NCI-H146 treated with DMSO at 0.1 percent for 48 hours (cell line): ENCODE measurements around the gene OSCAR.

Experiments used
- DNase-seq: peaks from one replicate; lab custom pipeline; 2025; ENCODE audit not compliant: unreplicated experiment; lab: John Stamatoyannopoulos, UW

The OSCAR gene

DNA sequence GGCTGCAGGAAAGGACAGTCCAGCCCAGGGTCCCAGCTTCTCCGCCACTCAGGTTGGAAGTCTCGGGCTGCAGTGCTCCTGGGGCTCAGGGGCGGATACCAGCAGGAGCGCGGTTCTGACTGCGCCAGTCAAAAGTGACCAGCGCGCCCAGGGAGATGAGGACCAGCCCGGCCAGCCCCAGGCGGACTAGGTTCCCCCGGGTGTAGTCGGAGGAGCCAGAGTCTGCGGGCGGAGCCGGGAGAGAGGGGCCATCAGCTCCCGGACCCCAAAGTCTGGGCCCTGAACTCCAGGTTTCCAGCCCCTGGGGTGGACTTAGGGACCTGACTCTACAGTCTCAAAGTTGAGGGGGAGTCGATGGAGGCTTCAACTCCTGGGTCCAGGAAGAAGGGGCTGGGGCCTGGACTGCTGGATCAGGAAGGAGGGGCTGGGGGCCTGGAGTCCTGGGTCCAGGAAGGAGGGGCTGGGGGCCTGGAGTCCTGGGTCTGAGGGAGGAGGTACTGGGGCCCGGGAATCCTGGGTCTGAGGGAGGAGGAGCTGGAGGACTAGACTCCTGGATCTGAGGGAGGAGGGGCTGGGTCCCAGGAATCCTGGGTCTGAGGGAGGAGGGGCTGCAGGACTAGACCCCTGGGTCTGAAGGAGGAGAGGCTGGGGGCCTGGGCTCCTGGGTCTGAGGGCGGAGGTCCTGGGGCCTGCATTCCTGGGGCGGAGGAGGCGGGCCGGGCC is 5.3 kb downstream of the OSCAR start:
- DNase-seq, result no peak

GRCh38 chr19:54094426-54095000 is 6.1 kb downstream of the OSCAR start:
- DNase-seq, result no peak

GRCh38 chr19:54084410-54084809 is 16.2 kb downstream of the OSCAR start:
- no peak for DNase-seq

DNA sequence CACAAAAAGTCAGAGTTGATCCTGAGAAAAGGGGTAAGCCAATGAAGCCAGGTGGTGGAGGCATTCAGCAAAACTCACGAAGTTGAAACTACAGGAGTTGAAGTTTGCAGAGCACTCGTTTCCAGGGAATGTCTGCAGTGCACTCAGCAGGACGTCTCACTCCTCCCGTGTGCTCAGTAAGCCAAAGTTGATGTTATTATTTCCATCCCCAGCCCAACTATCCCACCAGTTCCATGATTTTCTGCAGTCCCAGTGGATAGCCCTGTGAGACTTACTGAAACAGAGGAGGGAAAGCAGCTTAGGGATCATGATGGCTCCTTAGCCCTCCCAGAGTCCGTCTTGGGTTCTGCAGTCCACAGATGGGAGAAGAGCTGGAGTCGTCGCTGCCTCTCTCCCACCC is 19.6 kb downstream of the OSCAR start, which contains the start of gene TARM1:
Gene TARM1, minus strand, starts transcription at position 334 of the 400 bp plus-strand sequence. Its CDS starts 25 bp downstream, at position 309.
- no peak for DNase-seq

GRCh38 chr19:54077334-54077733 is 23.3 kb downstream of the OSCAR start:
- no peak for DNase-seq

DNA sequence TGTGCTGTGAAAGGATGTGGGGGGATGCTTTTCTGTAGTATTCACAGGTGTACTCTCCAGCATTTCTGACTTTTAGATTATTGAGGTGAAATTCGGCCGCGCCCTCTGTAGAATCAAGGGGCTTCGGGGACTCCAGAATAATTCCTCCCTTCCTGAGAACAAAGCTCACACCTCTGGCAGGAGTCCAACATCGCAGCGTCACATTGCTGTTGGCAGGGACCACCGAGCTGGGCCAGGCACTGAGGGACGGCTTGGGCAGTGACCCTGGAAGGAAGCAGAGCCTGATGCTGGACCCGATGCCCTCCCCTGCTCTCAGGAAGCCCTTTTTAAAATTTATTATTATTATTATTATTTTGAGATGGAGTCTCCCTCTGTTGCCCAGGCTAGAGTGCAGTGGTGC is 25.8 kb downstream of the OSCAR start:
- DNase-seq, result no peak

GRCh38 chr19:54073829-54074228 is 26.8 kb downstream of the OSCAR start:
- DNase-seq, result no peak

GRCh38 chr19:54069470-54069869 is 31.1 kb downstream of the OSCAR start:
- no peak for DNase-seq

- no peak for DNase-seq
Measured at GRCh38 chr19:54063350-54064116, 37.1 kb downstream of the OSCAR start, which contains the start of gene VSTM1. VSTM1 (minus strand) TSS chr19:54063897; CDS start chr19:54063777, 120 bp downstream.

DNA sequence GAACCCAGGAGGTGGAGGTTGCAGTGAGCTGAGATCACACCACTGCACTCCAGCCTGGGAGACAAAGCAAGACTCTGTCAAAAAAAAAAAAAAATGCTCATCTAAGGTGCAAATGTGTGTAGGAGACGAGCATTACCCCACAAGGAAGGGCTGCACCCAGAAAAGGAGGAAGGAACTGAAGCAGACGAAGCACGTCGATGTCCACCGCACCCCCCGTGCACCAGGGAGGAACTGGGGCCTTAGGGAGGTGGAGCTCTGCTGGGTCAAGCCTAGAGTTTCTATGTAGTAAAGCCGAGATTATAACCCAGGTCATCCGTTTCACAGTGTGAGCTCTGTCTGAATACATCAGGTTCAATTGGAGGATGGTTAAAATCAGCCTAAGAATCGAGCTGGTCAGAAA is 38.0 kb downstream of the OSCAR start:
- DNase-seq, result no peak

- DNase-seq, result no peak
Measured at GRCh38 chr19:54047616-54048015, 53.0 kb downstream of the OSCAR start.

DNA sequence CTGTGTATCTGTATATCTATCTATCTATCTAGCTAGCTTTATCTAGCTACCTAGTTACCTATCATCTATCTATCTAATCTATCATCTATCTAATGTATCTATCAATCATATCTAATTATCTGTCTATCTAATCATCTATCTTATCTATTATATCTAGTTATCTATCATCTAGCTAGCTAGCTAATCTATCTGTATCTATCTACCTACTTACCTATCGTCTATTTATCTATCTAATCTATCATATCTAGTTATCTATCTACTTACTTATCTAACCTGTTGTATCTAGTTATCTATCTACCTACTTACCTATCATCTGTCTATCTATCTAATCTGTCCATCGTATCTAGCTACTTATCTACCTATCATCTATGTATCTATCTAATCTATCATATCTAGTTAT is 54.8 kb downstream of the OSCAR start:
- no peak for DNase-seq
